ENCODE data around the gene RIMBP3C. TPM values are rescaled to one million over a fixed set of nuclear protein-coding genes. Genes with fewer than 3 reads are reported as not detected.
"Not testable (repeated sequence)": the region's sequence is repeated elsewhere in the genome, so short reads cannot be mapped to it uniquely, and the experiment has no call there.

The RIMBP3C gene
- polyA plus RNA-seq, 1 of the 3 experiments (the other 2 are of a cell fraction), result 0.02 TPM

- TF ChIP-seq RCOR1 (IDR thresholded peaks at IDR 0.05; ENCODE audit: low read length) (no peak), FOXJ3 (CRISPR knock-in tag; IDR thresholded peaks at IDR 0.05) (no peak), CHD2 (IDR thresholded peaks at IDR 0.05; ENCODE audit: low read length, partially characterized antibody) (no peak), GABPA (IDR thresholded peaks at IDR 0.05; ENCODE audit: low read depth) (no peak)
Observed at GRCh38 chr22:21598302-21598701, 47.0 kb upstream of the RIMBP3C start (continued).

GRCh38 chr22:21596356-21597135, 45.3 kb upstream of the RIMBP3C start:
- H3K4me1 ChIP-seq (ENCODE audit: control insufficient read depth in 1 of 2, insufficient read depth in 2 of 2, low read depth in 1 of 2, low read length in 1 of 2); H3K9me3 ChIP-seq; DNase-seq; H3K9me2 ChIP-seq; H2AFZ ChIP-seq (ENCODE audit: low read depth); H3K9ac ChIP-seq; H3F3A ChIP-seq (replicated peaks; ENCODE audit: insufficient read depth); POLR2A ChIA-PET; H3K4me3 ChIP-seq (ENCODE audit: low read depth in 2 of 2, low read length in 1 of 2); H3K27me3 ChIP-seq (ENCODE audit: insufficient read depth); H3K27ac ChIP-seq (ENCODE audit: low read depth in 2 of 2, low read length in 1 of 2); H3K4me2 ChIP-seq: not testable (repeated sequence)
- 98% methylated on average over 13 of the region's 13 CpGs for WGBS (ENCODE audit: low lambda C conversion rate)
- peaks cover 100% of the 10 kb centered on the region for H3K79me2 ChIP-seq (ENCODE audit: insufficient read depth)
- H4K20me1 ChIP-seq (ENCODE audit: insufficient read depth), result peaks cover 97% of the 10 kb centered on the region
- peaks cover 29 to 49% of the 10 kb centered on the region in 2 experiments for H3K36me3 ChIP-seq (replicated peaks in 1 of 2; ENCODE audit: control insufficient read depth in 1 of 2, insufficient read depth in 2 of 2, low read length in 1 of 2)
- CTCF ChIA-PET, result interaction anchor here (1.2 kb wide), 1 partner anchor 14 kb away, joined by 3 read pairs; no protein-coding TSS in a partner anchor

- no peaks in the 10 kb centered on the region for H3K9me2 ChIP-seq
- peaks cover 97% of the 10 kb centered on the region for H4K20me1 ChIP-seq (ENCODE audit: insufficient read depth)
- TF ChIP-seq ZBTB33 (IDR thresholded peaks at IDR 0.05; ENCODE audit: borderline replicate concordance, low read depth) (no peak), YY1 (IDR thresholded peaks at IDR 0.05; ENCODE audit: low read depth) (no peak), RCOR1 (IDR thresholded peaks at IDR 0.05; ENCODE audit: low read length) (no peak), SIN3A (IDR thresholded peaks at IDR 0.05; ENCODE audit: borderline replicate concordance, low read depth, low read length) (no peak), MEF2A (IDR thresholded peaks at IDR 0.05; ENCODE audit: borderline replicate concordance, low read depth) (no peak), RAD21 (IDR thresholded peaks at IDR 0.05; ENCODE audit: low read length) (no peak), MAX (IDR thresholded peaks at IDR 0.05; ENCODE audit: low read depth) (no peak), NFIC (IDR thresholded peaks at IDR 0.05; ENCODE audit: borderline replicate concordance) (no peak), REST (IDR thresholded peaks at IDR 0.05; ENCODE audit: low read depth, low read length) (no peak), USF2 (IDR thresholded peaks at IDR 0.05; ENCODE audit: borderline replicate concordance, low read depth, low read length) (no peak), GABPA (IDR thresholded peaks at IDR 0.05; ENCODE audit: low read depth) (no peak)
- no peaks in the 10 kb centered on the region for H3K27me3 ChIP-seq (ENCODE audit: insufficient read depth)
- no peak overlapping the region for H2AFZ ChIP-seq (ENCODE audit: low read depth)
- 88% methylated on average over 3 of the region's 5 CpGs for WGBS (ENCODE audit: low lambda C conversion rate)
- no peaks in the 10 kb centered on the region for H3F3A ChIP-seq (replicated peaks; ENCODE audit: insufficient read depth)
- ChIA-PET CTCF (interaction anchor here (2.0 kb wide), 1 partner anchor 51 kb away, joined by 5 read pairs; no protein-coding TSS in a partner anchor), POLR2A (no interaction called here)
- H3K4me2 ChIP-seq, result no peak overlapping the region
- H3K36me3 ChIP-seq (replicated peaks in 1 of 2; ENCODE audit: control insufficient read depth in 1 of 2, insufficient read depth in 2 of 2, low read length in 1 of 2), result peaks cover 29 to 49% of the 10 kb centered on the region in 2 experiments
- H3K4me1 ChIP-seq (ENCODE audit: control insufficient read depth in 1 of 2, insufficient read depth in 2 of 2, low read depth in 1 of 2, low read length in 1 of 2), result peaks cover 0 to 3% of the 10 kb centered on the region in 2 experiments; a peak in 1 of 4 replicates
- no peak overlapping the region for H3K27ac ChIP-seq (ENCODE audit: low read depth in 2 of 2, low read length in 1 of 2)
- H3K9ac ChIP-seq, result no peak overlapping the region
- H3K4me3 ChIP-seq (ENCODE audit: low read depth in 2 of 2, low read length in 1 of 2), result no peak overlapping the region
- no peak for DNase-seq
- H3K9me3 ChIP-seq, result no peaks in the 10 kb centered on the region
- peaks cover 100% of the 10 kb centered on the region for H3K79me2 ChIP-seq (ENCODE audit: insufficient read depth)
Observed at GRCh38 chr22:21594865-21595452, 43.7 kb upstream of the RIMBP3C start.
